Ishikawa (cell line): Measurements from ENCODE around the gene TMEM87B.

ENCODE experiments used
- EP300 ChIP-seq: IDR thresholded peaks from 2 replicates; pipeline ENCODE4 v1.6.1; 2012; ENCODE audit warnings: borderline replicate concordance
- MAX ChIP-seq: IDR thresholded peaks from 2 replicates; pipeline ENCODE4 v1.6.1; 2012
- RAD21 ChIP-seq: IDR thresholded peaks from 2 replicates; pipeline ENCODE4 v1.6.1; 2012; ENCODE audit warnings: low read depth
- YY1 ChIP-seq: IDR thresholded peaks from 2 replicates; pipeline ENCODE4 v1.6.1; 2012; ENCODE audit warnings: low read depth

GRCh38 chr2:112153179-112153490 lies 98.1 kb downstream of the TMEM87B start:
- TF ChIP-seq EP300 (no peak), RAD21 (no peak), MAX (no peak), YY1 (no peak)
